DOHH2 (cell line): ENCODE measurements around the gene TM2D3.

Experiments used
- H3F3A ChIP-seq: fragments of 200-600 bp; sonication (generic), shearing (Covaris generic); 2 replicates; pipeline ENCODE4 v1.6.0; 2016; ENCODE audit warnings: antibody characterized with exemption, mild to moderate bottlenecking; ENCODE audit not compliant: control insufficient read depth, insufficient read depth
- H3K27ac ChIP-seq: fragments of 200-600 bp; sonication (generic); 2 replicates; pipeline ENCODE4 v1.5.1; 2014; ENCODE audit warnings: low read depth, mild to moderate bottlenecking, low read length, moderate library complexity
- H3K27me3 ChIP-seq: fragments of 200-600 bp; sonication (generic); 2 replicates; pipeline ENCODE4 v1.6.1; 2014; ENCODE audit warnings: mild to moderate bottlenecking, low read length, mixed read lengths; ENCODE audit not compliant: control insufficient read depth
- H3K36me3 ChIP-seq: fragments of 200-600 bp; sonication (generic); 2 replicates; pipeline ENCODE4 v1.6.1; 2014; ENCODE audit warnings: mild to moderate bottlenecking, low read length, moderate library complexity, mixed read lengths; ENCODE audit not compliant: control insufficient read depth
- H3K4me1 ChIP-seq: fragments of 200-600 bp; sonication (generic); 2 replicates; pipeline ENCODE4 v1.6.1; 2014; ENCODE audit warnings: mild to moderate bottlenecking, low read length, mixed read lengths; ENCODE audit not compliant: control insufficient read depth
- H3K4me2 ChIP-seq: fragments of 200-600 bp; sonication (generic); 2 replicates; pipeline ENCODE4 v1.6.0; 2014; ENCODE audit warnings: mild to moderate bottlenecking, low read length, moderate library complexity
- H3K4me3 ChIP-seq: fragments of 200-600 bp; sonication (generic); 2 replicates; pipeline ENCODE4 v1.5.1; 2014; ENCODE audit warnings: mild to moderate bottlenecking, low read length, mixed read lengths
- H3K79me2 ChIP-seq: fragments of 200-600 bp; sonication (generic); 2 replicates; pipeline ENCODE4 v1.6.1; 2014; ENCODE audit warnings: mild to moderate bottlenecking, low read length, mixed read lengths; ENCODE audit not compliant: control insufficient read depth
- H3K9me2 ChIP-seq: fragments of 200-600 bp; sonication (generic); replicated peaks from 2 replicates; pipeline ENCODE4 v1.6.1; 2014; ENCODE audit warnings: mild to moderate bottlenecking, low read length, mixed read lengths; ENCODE audit not compliant: control insufficient read depth
- H3K9me3 ChIP-seq: fragments of 200-600 bp; sonication (generic); 2 replicates; pipeline ENCODE4 v1.6.1; 2014; ENCODE audit warnings: antibody characterized with exemption, low read length, mixed read lengths; ENCODE audit not compliant: control insufficient read depth, insufficient read depth
- H4K20me1 ChIP-seq: fragments of 200-600 bp; sonication (generic); 2 replicates; pipeline ENCODE4 v1.6.0; 2014; ENCODE audit warnings: low read depth, mild to moderate bottlenecking, antibody characterized with exemption, low read length, moderate library complexity; ENCODE audit not compliant: control insufficient read depth, insufficient read depth
- CTCF ChIP-seq: fragments of 200-600 bp; sonication (generic); IDR thresholded peaks from one replicate; pipeline ENCODE4 v1.5.1; 2014; ENCODE audit warnings: antibody characterized with exemption, mild to moderate bottlenecking, low read depth, low read length; ENCODE audit not compliant: poor library complexity, severe bottlenecking
- EZH2phosphoT487 ChIP-seq: fragments of 200-600 bp; sonication (generic); IDR thresholded peaks from 2 replicates; pipeline ENCODE4 v1.6.1; 2017; ENCODE audit warnings: borderline replicate concordance, mild to moderate bottlenecking, antibody characterized with exemption, low read length, moderate library complexity, mixed read lengths

TM2D3 gene, protein sequence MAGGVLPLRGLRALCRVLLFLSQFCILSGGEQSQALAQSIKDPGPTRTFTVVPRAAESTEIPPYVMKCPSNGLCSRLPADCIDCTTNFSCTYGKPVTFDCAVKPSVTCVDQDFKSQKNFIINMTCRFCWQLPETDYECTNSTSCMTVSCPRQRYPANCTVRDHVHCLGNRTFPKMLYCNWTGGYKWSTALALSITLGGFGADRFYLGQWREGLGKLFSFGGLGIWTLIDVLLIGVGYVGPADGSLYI

DNA sequence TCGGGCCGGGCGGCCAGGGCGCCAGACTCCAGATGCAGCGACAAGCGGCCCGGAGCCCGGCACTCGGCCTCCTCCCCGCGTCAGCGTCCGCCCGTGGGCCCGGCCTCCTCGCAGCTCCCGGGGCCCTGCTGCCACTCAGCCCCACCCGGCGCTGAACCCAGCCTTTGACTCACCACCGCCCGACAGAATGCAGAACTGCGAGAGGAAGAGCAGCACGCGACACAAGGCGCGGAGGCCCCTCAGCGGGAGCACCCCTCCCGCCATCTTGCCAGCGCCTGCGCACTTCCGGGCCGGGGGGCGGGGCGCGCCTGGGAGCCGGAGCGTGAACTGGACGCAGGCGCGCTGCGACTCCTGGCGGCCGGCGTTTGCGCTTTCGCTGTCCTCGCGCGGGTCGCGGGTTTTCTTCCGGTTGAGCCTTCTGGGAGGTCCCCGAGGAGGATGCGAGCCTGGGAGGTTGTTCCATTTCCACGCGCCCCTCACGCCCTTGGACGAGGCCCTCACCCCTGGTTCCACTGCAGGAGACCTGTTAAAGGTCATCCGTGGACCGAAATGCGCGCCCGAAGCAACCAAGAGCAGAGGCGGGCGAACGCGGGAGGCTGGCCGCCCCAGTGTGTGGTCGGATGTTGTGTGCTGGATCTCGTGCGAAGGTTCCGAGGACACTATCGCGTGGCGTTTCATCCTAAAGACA lies at the start of gene TM2D3:
Gene TM2D3 (minus strand): TSS at position 284 of the 688 bp plus-strand sequence. CDS start 20 bp downstream, at position 264.
- TF ChIP-seq EZH2phosphoT487 (no peak), CTCF (peak; percentile 38)
- H3K4me3 ChIP-seq, result peak within 1 kb of the TSS; percentile 81
- H3K9me3 ChIP-seq, result no peaks in the 10 kb centered on the region
- H3K4me1 ChIP-seq, result peaks cover 38% of the 10 kb centered on the region
- no peaks in the 10 kb centered on the region for H3K27me3 ChIP-seq
- peaks cover 18% of the 10 kb centered on the region for H3F3A ChIP-seq
- peaks cover 15% of the 10 kb centered on the region; the same call in 1 of the 2 replicates for H4K20me1 ChIP-seq
- peaks cover 43% of the 10 kb centered on the region for H3K36me3 ChIP-seq
- peaks cover 57% of the 10 kb centered on the region for H3K79me2 ChIP-seq
- peak within 1 kb of the TSS; percentile 79 for H3K27ac ChIP-seq
- peak within 1 kb of the TSS; percentile 94 for H3K4me2 ChIP-seq
- H3K9me2 ChIP-seq, result no peaks in the 10 kb centered on the region

DNA sequence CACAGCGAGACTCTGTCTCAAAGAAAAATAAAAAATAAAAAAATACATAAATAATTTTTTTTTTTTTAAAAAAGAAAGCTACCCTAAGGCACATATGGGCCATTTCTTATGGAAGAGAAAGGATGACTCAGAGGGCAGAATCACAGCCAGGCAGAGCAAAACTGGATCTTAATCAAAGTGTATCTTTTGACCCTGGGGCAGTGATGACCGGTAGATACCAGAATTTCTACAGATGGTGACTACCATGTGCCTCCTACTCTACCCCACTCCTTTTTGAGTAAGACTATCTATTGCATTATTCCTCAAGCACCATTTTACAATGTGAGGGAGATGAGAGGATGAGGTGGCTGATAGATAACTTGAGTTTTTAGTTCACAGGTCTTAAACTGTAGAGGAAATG lies 46.1 kb upstream of the TM2D3 start:
- no peaks in the 10 kb centered on the region for H4K20me1 ChIP-seq
- H3K9me3 ChIP-seq, result no peaks in the 10 kb centered on the region
- H3K27ac ChIP-seq, result no peak overlapping the region
- H3K4me3 ChIP-seq, result no peak overlapping the region
- H3F3A ChIP-seq, result peaks cover 11% of the 10 kb centered on the region
- H3K36me3 ChIP-seq, result peaks cover 38% of the 10 kb centered on the region
- H3K9me2 ChIP-seq, result no peaks in the 10 kb centered on the region
- H3K4me2 ChIP-seq, result no peak overlapping the region
- peaks cover 45% of the 10 kb centered on the region for H3K4me1 ChIP-seq
- H3K79me2 ChIP-seq, result no peaks in the 10 kb centered on the region
- TF ChIP-seq CTCF (no peak), EZH2phosphoT487 (no peak)
- H3K27me3 ChIP-seq, result no peaks in the 10 kb centered on the region

DNA sequence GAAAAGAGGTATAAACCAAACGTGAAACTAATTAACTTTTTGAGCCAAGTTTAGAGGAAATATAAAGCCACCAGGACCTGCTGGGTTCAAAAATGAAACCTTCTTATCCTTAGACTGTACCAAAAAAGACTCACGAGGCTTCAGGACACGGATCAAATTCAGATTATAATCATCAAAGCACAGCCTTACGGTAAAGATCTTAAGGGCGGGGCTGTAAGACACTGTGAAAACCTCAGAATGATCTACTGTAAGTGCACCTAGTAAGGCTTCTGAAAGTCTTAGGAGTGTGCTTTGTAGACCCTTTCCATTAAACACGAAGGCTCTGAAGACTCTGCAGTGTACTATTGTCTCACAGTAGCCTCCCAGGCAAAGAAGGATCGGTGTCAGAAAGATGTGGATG lies 45.3 kb upstream of the TM2D3 start:
- Histone ChIP-seq H3K79me2 (no peaks in the 10 kb centered on the region), H3K9me3 (no peaks in the 10 kb centered on the region), H3F3A (peaks cover 11% of the 10 kb centered on the region), H3K36me3 (peaks cover 39% of the 10 kb centered on the region), H3K4me1 (peaks cover 47% of the 10 kb centered on the region), H3K27ac (no peak overlapping the region), H3K4me2 (no peak overlapping the region), H4K20me1 (no peaks in the 10 kb centered on the region), H3K9me2 (no peaks in the 10 kb centered on the region), H3K4me3 (no peak overlapping the region), H3K27me3 (no peaks in the 10 kb centered on the region)
- TF ChIP-seq CTCF (no peak), EZH2phosphoT487 (no peak)
